ENCODE results near the gene AFF1.

DNA sequence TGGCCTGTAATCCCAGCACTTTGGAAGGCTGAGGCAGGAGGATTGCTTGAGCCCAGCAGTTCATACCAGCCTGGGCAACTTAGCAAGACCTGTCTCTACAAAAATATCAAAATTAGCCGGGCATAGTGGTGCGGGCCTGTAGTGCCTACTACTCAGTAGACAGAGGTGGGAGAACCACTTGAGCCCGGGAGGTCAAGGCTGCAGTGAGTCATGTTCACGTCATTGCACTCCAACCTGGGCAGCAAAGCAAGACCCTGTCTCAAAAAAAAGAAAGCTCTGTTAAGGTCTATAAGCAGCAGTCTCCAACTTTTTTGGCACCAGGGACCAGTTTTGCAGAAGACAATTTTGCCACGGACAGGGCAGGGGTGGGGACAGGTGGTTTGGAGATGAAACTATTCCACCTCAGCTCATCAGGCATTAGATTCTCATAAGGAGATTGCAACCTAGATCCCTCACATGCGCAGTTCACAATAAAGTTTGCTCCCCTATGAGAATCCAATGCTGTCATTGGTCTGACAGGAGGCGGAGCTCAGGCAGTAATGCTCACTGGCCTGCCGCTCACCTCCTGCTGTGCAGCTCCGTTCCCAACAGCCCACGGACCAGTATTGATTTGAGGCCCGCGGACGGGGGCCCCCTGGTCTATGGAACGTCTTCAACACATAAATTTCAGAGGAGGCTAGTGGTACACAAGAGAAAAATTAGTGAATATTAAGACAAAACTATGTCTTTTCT lies 217.7 kb downstream of the AFF1 start:
- TF ChIP-seq EZH2 (IDR thresholded peaks at IDR 0.05; ENCODE audit: insufficient read depth, poor library complexity, severe bottlenecking) (no peak), EZH2phosphoT487 (IDR thresholded peaks at IDR 0.05; ENCODE audit: insufficient read depth, low read depth) (no peak)

Measured in GM23248 (cell line).